ENCODE results near the gene GGCX. TPM values are rescaled to one million over a fixed set of nuclear protein-coding genes. Genes with fewer than 3 reads are reported as not detected.
A peak's percentile ranks its signal among the peaks of the same experiment; 100 is the strongest.

The GGCX gene
- total and polyA plus RNA-seq, 7 donors: 19.0 to 35.6 (median 22.3) TPM

GRCh38 chr2:85554980-85555612 is 6.2 kb downstream of the GGCX start:
- H3K27ac ChIP-seq: peak overlapping the region; percentile 46
- H3K9me3 ChIP-seq: no peaks in the 10 kb centered on the region
- H3K4me1 ChIP-seq: peaks cover 11% of the 10 kb centered on the region
- peaks cover 10 to 93% of the 10 kb centered on the region in 2 donors for H3K36me3 ChIP-seq (ENCODE audit: insufficient read depth in 1 of 2, low read depth in 1 of 2)
- no peak overlapping the region for H3K4me3 ChIP-seq
- DNase-seq (no peak), ATAC-seq (peak in 1 of 4 donors; percentile 7)
- intact Hi-C loops (cut with DNase I): no loop called here
- no peaks in the 10 kb centered on the region for H3K27me3 ChIP-seq (ENCODE audit: insufficient read depth in 3 of 3, low read length in 2 of 3)
- WGBS, 3 donors: 89 to 92% (median 91%) methylated on average over 3 of the region's 3 CpGs
- TF ChIP-seq, protein P1, sequence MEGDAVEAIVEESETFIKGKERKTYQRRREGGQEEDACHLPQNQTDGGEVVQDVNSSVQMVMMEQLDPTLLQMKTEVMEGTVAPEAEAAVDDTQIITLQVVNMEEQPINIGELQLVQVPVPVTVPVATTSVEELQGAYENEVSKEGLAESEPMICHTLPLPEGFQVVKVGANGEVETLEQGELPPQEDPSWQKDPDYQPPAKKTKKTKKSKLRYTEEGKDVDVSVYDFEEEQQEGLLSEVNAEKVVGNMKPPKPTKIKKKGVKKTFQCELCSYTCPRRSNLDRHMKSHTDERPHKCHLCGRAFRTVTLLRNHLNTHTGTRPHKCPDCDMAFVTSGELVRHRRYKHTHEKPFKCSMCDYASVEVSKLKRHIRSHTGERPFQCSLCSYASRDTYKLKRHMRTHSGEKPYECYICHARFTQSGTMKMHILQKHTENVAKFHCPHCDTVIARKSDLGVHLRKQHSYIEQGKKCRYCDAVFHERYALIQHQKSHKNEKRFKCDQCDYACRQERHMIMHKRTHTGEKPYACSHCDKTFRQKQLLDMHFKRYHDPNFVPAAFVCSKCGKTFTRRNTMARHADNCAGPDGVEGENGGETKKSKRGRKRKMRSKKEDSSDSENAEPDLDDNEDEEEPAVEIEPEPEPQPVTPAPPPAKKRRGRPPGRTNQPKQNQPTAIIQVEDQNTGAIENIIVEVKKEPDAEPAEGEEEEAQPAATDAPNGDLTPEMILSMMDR (IDR thresholded peaks at IDR 0.05): no peak

- Histone ChIP-seq H3K27ac (no peak overlapping the region), H3K4me3 (no peak overlapping the region), H3K27me3 (ENCODE audit: insufficient read depth in 3 of 3, low read length in 2 of 3) (no peaks in the 10 kb centered on the region), H3K9me3 (no peaks in the 10 kb centered on the region), H3K36me3 (ENCODE audit: insufficient read depth in 1 of 2, low read depth in 1 of 2) (peaks cover 6 to 90% of the 10 kb centered on the region in 2 donors), H3K4me1 (peaks cover 17% of the 10 kb centered on the region)
- ATAC-seq (no peak), DNase-seq (no peak)
- 72 to 75% (median 75%) methylated on average over 6 of the region's 6 CpGs for WGBS, 3 donors
- intact Hi-C loops (cut with DNase I): no loop called here
- TF ChIP-seq, protein P1 (IDR thresholded peaks at IDR 0.05): no peak
Observed at GRCh38 chr2:85553184-85553583, 8.1 kb downstream of the GGCX start.

GRCh38 chr2:85551698-85552678 is 9.3 kb downstream of the GGCX start:
- TF ChIP-seq, protein P1 (IDR thresholded peaks at IDR 0.05): peak; percentile 92
- intact Hi-C loops (cut with DNase I): loop anchor here (1.0 to 2.0 kb wide), 2 partner anchors 131 to 132 kb away; no protein-coding TSS in a partner anchor
- DNase-seq (peak; percentile 79 to 86), ATAC-seq (peak; percentile 31 to 80 (median 64))
- Histone ChIP-seq H3K27ac (peak overlapping the region; percentile 10), H3K9me3 (no peaks in the 10 kb centered on the region), H3K36me3 (ENCODE audit: insufficient read depth in 1 of 2, low read depth in 1 of 2) (peaks cover 6 to 86% of the 10 kb centered on the region in 2 donors), H3K4me1 (peaks cover 17% of the 10 kb centered on the region), H3K4me3 (no peak overlapping the region), H3K27me3 (ENCODE audit: insufficient read depth in 3 of 3, low read length in 2 of 3) (no peaks in the 10 kb centered on the region)
- WGBS, 3 donors: 65 to 71% (median 66%) methylated on average over 9 of the region's 9 CpGs

- WGBS, 3 donors: 68 to 87% (median 75%) methylated on average over 10 of the region's 10 CpGs
- peak overlapping the region; percentile 79 for H3K27ac ChIP-seq
- H3K27me3 ChIP-seq (ENCODE audit: insufficient read depth in 3 of 3, low read length in 2 of 3): no peaks in the 10 kb centered on the region
- intact Hi-C loops (cut with DNase I): loop anchor here in 1 of 2 donors (2.0 kb wide), 1 partner anchor 130 kb away; no protein-coding TSS in a partner anchor
- no peak for DNase-seq
- no peak overlapping the region for H3K4me3 ChIP-seq
- peaks cover 6 to 84% of the 10 kb centered on the region in 2 donors for H3K36me3 ChIP-seq (ENCODE audit: insufficient read depth in 1 of 2, low read depth in 1 of 2)
- TF ChIP-seq, protein P1 (IDR thresholded peaks at IDR 0.05): no peak
- H3K4me1 ChIP-seq: peaks cover 20% of the 10 kb centered on the region
- no peaks in the 10 kb centered on the region for H3K9me3 ChIP-seq
- peak in 1 of 4 donors; percentile 0 for ATAC-seq
Observed at GRCh38 chr2:85550486-85550885, 10.8 kb downstream of the GGCX start.
